NCI-H187 treated with DMSO at 0.1 percent for 48 hours (cell line): ENCODE results near the gene CCT5.
"Not testable (repeated sequence)": the region's sequence is repeated elsewhere in the genome, so short reads cannot be mapped to it uniquely, and the experiment has no call there.

ENCODE experiments used
- DNase-seq: peaks from one replicate; lab custom pipeline; 2025; lab: John Stamatoyannopoulos, UW

CCT5 gene

GRCh38 chr5:10246761-10247160 lies 3.3 kb upstream of the CCT5 start:
- no peak for DNase-seq

GRCh38 chr5:10247217-10247616 lies 2.9 kb upstream of the CCT5 start:
- not testable (repeated sequence) for DNase-seq

GRCh38 chr5:10248378-10249260 lies 1.5 kb upstream of the CCT5 start:
- DNase-seq: no peak

GRCh38 chr5:10250806-10251276 lies 761 bp downstream of the CCT5 start:
- no peak for DNase-seq

- DNase-seq: no peak
These were observed 1.3 kb downstream of the CCT5 start for GRCh38 chr5:10251405-10251804.

GRCh38 chr5:10253390-10253789 lies 3.3 kb downstream of the CCT5 start:
- no peak for DNase-seq

GRCh38 chr5:10254686-10255085 lies 4.6 kb downstream of the CCT5 start:
- DNase-seq: no peak

- DNase-seq: no peak
These were observed 7.8 kb downstream of the CCT5 start for GRCh38 chr5:10257870-10258269.

GRCh38 chr5:10259899-10260298 lies 9.8 kb downstream of the CCT5 start:
- no peak for DNase-seq

GRCh38 chr5:10261065-10261464 lies 11.0 kb downstream of the CCT5 start:
- DNase-seq: no peak

GRCh38 chr5:10262121-10262774 lies 12.2 kb downstream of the CCT5 start:
- DNase-seq: no peak

- no peak for DNase-seq
These were observed 12.9 kb downstream of the CCT5 start for GRCh38 chr5:10262995-10263394.

- no peak for DNase-seq
These were observed 14.5 kb downstream of the CCT5 start for GRCh38 chr5:10264604-10265003.

GRCh38 chr5:10265245-10266109 lies 15.4 kb downstream of the CCT5 start:
- no peak for DNase-seq

- no peak for DNase-seq
These were observed 16.1 kb downstream of the CCT5 start for GRCh38 chr5:10266137-10266536.

GRCh38 chr5:10266839-10267238 lies 16.8 kb downstream of the CCT5 start:
- DNase-seq: no peak

- DNase-seq: no peak
These were observed 18.0 kb downstream of the CCT5 start for GRCh38 chr5:10268100-10268499.

- no peak for DNase-seq
These were observed 22.2 kb downstream of the CCT5 start for GRCh38 chr5:10272053-10272874.

GRCh38 chr5:10272875-10273209 lies 22.8 kb downstream of the CCT5 start:
- not testable (repeated sequence) for DNase-seq

GRCh38 chr5:10275460-10275859 lies 25.4 kb downstream of the CCT5 start:
- no peak for DNase-seq

GRCh38 chr5:10275991-10276390 lies 25.9 kb downstream of the CCT5 start:
- no peak for DNase-seq

- no peak for DNase-seq
These were observed 26.6 kb downstream of the CCT5 start for GRCh38 chr5:10276691-10277090.
